Measurements from ENCODE around the gene BCL11B.
A peak's percentile ranks its signal among the peaks of the same experiment; 100 is the strongest.

The BCL11B gene

DNA sequence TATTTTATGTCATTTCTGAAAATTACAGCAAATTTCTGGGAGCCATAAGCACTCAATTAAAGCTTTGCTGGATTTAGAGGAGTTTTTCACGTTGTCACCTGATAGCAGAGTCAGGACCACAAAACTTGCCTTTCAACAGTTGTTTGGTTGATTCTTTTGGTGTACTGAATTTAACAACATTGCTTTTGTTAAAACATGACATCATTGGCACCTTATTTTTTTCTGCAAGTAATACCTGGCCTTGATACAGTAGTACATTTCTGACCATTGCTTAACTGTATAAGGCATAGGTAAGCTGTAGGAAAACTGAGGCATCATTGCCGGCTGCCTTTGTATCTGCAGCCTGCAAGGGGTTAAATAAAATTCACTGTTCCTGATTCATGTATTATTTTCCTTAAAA, 4.5 kb upstream of the BCL11B start:
- Histone ChIP-seq H3K4me1 (ENCODE audit: control insufficient read depth in 2 of 2, insufficient read depth in 2 of 2, low read length in 2 of 2) (peaks cover 14 to 21% of the 10 kb centered on the region in 2 donors), H3K9ac (ENCODE audit: low read depth in 1 of 2, low read length in 2 of 2) (no peak overlapping the region), H3K9me3 (ENCODE audit: control insufficient read depth in 2 of 2, low read length in 2 of 2) (no peaks in the 10 kb centered on the region), H3K36me3 (ENCODE audit: control insufficient read depth in 2 of 2, insufficient read depth in 2 of 2, low read length in 2 of 2) (no peaks in the 10 kb centered on the region), H3K27me3 (ENCODE audit: control insufficient read depth in 2 of 2, insufficient read depth in 2 of 2, low read length in 2 of 2) (peaks cover 3 to 6% of the 10 kb centered on the region in 2 donors), H3K27ac (ENCODE audit: low read depth in 2 of 2, low read length in 2 of 2) (no peak overlapping the region), H3K4me3 (ENCODE audit: low read length in 2 of 2) (no peak overlapping the region)

DNA sequence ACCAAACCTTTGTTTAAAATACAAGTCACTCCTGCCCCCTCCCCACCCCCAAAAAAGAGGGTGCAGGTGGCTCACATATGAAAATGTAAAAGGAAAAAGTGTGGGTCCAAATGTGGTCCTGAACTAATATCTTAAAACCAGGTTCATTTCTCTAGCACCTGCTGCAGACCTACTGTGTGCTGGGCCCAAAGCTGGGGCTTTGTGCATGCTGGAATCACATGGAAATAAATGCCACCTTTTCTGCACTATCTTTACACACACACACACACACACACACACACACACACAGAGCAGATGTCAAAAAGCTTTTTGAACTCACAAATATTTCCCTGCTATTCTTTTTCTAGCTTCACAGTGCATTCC, 3.2 kb upstream of the BCL11B start:
- H3K4me3 ChIP-seq (ENCODE audit: low read length in 2 of 2): no peak overlapping the region
- H3K27ac ChIP-seq (ENCODE audit: low read depth in 2 of 2, low read length in 2 of 2): peak overlapping the region in 1 of 2 donors; percentile 87
- H3K4me1 ChIP-seq (ENCODE audit: control insufficient read depth in 2 of 2, insufficient read depth in 2 of 2, low read length in 2 of 2): peaks cover 14 to 21% of the 10 kb centered on the region in 2 donors
- no peaks in the 10 kb centered on the region for H3K36me3 ChIP-seq (ENCODE audit: control insufficient read depth in 2 of 2, insufficient read depth in 2 of 2, low read length in 2 of 2)
- peak overlapping the region in 1 of 2 donors; percentile 81 for H3K9ac ChIP-seq (ENCODE audit: low read depth in 1 of 2, low read length in 2 of 2)
- no peaks in the 10 kb centered on the region for H3K9me3 ChIP-seq (ENCODE audit: control insufficient read depth in 2 of 2, low read length in 2 of 2)
- peaks cover 3 to 6% of the 10 kb centered on the region in 2 donors for H3K27me3 ChIP-seq (ENCODE audit: control insufficient read depth in 2 of 2, insufficient read depth in 2 of 2, low read length in 2 of 2)

DNA sequence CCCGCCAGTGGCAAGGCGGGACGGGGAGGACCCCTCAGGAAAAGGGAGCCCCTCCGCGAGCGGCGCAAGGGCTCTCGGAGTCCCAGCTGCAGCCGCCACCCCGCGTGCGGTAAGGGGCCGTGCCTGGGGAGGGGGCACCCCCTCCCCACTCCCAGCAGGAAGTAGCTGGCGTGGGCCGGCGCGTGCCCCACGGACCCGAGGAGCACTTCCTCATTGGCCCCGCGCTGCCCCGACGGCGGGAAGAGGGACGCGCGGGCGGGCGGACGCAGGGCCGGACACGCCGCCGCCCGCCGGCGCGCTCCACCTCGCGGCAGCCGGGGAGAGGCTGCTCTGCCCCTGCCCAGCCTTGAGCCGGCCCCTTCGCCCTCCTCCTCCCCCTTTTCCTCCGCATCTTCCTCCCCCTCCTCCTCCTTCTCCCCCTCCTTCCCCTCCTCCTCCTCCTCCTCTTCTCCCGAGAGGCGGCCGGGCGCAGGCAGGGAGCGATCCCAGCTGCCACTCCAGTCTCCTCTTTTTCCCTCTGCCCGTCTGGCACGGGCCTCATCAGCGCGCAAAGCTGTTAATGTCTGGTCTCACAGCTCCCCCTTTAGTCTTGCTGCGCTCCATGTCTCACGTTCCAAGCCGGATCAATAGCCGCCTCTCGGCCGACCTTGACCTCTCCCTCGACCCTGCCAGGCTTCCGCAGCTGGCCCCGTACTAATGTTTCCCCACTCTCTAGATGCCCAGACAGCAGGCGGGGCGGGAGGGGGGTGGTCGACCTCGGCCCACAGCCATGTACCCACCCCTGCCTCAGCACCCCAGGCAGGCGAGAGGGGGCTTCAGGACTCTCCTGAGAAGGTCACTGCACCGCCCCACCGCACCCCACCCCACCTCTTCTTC, 2.6 kb upstream of the BCL11B start:
- Histone ChIP-seq H3K36me3 (ENCODE audit: control insufficient read depth in 2 of 2, insufficient read depth in 2 of 2, low read length in 2 of 2) (no peaks in the 10 kb centered on the region), H3K4me1 (ENCODE audit: control insufficient read depth in 2 of 2, insufficient read depth in 2 of 2, low read length in 2 of 2) (peaks cover 14 to 21% of the 10 kb centered on the region in 2 donors), H3K9me3 (ENCODE audit: control insufficient read depth in 2 of 2, low read length in 2 of 2) (no peaks in the 10 kb centered on the region), H3K9ac (ENCODE audit: low read depth in 1 of 2, low read length in 2 of 2) (peak overlapping the region; percentile 60 to 81), H3K4me3 (ENCODE audit: low read length in 2 of 2) (peak overlapping the region; percentile 69 to 78), H3K27me3 (ENCODE audit: control insufficient read depth in 2 of 2, insufficient read depth in 2 of 2, low read length in 2 of 2) (peaks cover 3 to 6% of the 10 kb centered on the region in 2 donors), H3K27ac (ENCODE audit: low read depth in 2 of 2, low read length in 2 of 2) (peak overlapping the region; percentile 85 to 87)

DNA sequence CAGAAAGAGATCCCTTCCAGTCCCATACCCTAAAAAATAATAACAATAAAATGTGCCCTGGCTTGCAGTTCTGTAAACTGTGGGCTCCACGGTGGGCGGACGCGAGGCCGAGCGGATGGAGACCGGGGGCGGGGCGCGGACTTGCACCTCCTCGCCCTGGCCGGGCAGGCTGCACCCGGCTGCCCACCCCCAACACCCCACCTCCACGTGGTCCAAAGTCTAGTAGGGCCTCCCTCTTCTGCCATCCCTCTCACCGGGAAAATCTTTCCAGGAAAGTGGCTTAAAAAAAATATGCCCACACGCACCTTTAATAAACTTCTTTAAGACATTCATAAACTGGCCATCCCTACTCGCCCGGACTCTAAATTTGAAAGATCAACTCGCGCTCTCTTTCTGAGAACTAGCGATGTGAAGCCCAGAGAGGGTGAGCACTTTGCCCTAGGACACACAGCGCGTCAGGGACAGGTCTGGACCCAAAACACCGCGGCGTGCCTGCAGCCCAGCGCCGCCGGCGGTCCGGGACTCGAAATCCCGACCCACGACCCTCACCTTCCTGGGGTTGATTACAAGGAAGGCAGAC, 1.9 kb upstream of the BCL11B start:
- Histone ChIP-seq H3K4me3 (ENCODE audit: low read length in 2 of 2) (peak overlapping the region; percentile 69 to 78), H3K27ac (ENCODE audit: low read depth in 2 of 2, low read length in 2 of 2) (peak overlapping the region; percentile 85 to 87), H3K4me1 (ENCODE audit: control insufficient read depth in 2 of 2, insufficient read depth in 2 of 2, low read length in 2 of 2) (peaks cover 14 to 21% of the 10 kb centered on the region in 2 donors), H3K27me3 (ENCODE audit: control insufficient read depth in 2 of 2, insufficient read depth in 2 of 2, low read length in 2 of 2) (peaks cover 3 to 6% of the 10 kb centered on the region in 2 donors), H3K9ac (ENCODE audit: low read depth in 1 of 2, low read length in 2 of 2) (peak overlapping the region; percentile 60 to 81), H3K9me3 (ENCODE audit: control insufficient read depth in 2 of 2, low read length in 2 of 2) (no peaks in the 10 kb centered on the region), H3K36me3 (ENCODE audit: control insufficient read depth in 2 of 2, insufficient read depth in 2 of 2, low read length in 2 of 2) (no peaks in the 10 kb centered on the region)

DNA sequence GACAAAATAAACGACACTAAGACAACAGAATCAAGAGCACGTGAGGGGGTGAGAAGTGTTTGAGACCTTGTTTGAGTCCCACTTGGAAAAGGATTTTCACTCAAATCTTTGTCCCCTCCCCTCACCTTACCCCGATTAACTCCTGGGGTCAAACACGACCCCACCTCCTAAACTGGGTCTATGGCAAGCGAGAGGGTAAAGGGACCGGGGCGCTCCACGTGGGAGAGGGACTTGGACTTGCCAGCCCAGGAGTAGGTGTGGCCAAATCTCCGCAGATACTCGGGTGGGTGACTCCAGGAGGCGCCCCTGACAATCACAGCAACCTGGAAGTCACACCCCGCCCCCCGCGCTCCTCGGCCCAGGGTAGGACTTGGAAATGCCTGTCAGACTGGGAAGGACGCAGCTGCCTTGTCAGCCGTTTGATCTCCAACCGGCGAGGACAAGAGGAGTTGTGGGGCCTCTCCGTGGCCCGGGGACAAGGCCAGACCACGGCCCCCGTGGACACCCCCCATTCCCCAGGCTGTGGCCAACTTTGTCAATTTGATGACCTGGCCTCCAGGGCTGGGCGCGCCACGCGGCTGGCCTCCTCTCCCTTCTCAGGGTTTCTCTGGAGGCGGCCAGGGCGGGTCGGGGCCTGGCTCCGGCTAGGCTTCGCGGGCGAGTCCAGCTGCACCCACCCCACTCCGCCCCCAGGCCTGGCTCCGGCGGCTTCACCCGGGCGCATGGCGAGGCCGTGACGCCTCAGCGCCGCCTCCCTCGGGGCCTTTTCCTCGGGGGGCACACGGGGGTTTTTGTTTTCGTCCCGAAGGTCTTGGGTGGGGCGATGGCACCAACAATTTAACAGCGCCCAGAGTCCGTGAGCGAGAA, 1.1 kb upstream of the BCL11B start:
- Histone ChIP-seq H3K4me3 (ENCODE audit: low read length in 2 of 2) (peak overlapping the region; percentile 74 to 78), H3K36me3 (ENCODE audit: control insufficient read depth in 2 of 2, insufficient read depth in 2 of 2, low read length in 2 of 2) (no peaks in the 10 kb centered on the region), H3K9me3 (ENCODE audit: control insufficient read depth in 2 of 2, low read length in 2 of 2) (no peaks in the 10 kb centered on the region), H3K4me1 (ENCODE audit: control insufficient read depth in 2 of 2, insufficient read depth in 2 of 2, low read length in 2 of 2) (peaks cover 14 to 21% of the 10 kb centered on the region in 2 donors), H3K27me3 (ENCODE audit: control insufficient read depth in 2 of 2, insufficient read depth in 2 of 2, low read length in 2 of 2) (peaks cover 6 to 11% of the 10 kb centered on the region in 2 donors), H3K27ac (ENCODE audit: low read depth in 2 of 2, low read length in 2 of 2) (peak overlapping the region; percentile 85 to 87), H3K9ac (ENCODE audit: low read depth in 1 of 2, low read length in 2 of 2) (peak overlapping the region in 1 of 2 donors; percentile 60)

DNA sequence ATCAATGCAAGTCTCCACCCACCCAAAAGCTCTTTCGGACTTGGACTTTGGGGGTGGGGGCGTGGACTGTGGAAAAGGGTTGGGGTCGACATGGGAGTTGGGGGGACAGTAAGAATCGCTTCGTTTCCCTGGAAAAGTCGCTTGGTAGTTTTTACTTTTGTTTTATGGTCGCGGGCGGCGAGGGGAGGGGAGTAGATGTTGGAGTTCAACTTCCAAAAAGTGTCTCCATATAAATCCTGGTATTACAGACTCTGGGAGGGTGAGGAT, 568 bp upstream of the BCL11B start:
- no peaks in the 10 kb centered on the region for H3K36me3 ChIP-seq (ENCODE audit: control insufficient read depth in 2 of 2, insufficient read depth in 2 of 2, low read length in 2 of 2)
- no peaks in the 10 kb centered on the region for H3K9me3 ChIP-seq (ENCODE audit: control insufficient read depth in 2 of 2, low read length in 2 of 2)
- peak overlapping the region in 1 of 2 donors; percentile 73 for H3K9ac ChIP-seq (ENCODE audit: low read depth in 1 of 2, low read length in 2 of 2)
- peaks cover 14 to 21% of the 10 kb centered on the region in 2 donors for H3K4me1 ChIP-seq (ENCODE audit: control insufficient read depth in 2 of 2, insufficient read depth in 2 of 2, low read length in 2 of 2)
- H3K27me3 ChIP-seq (ENCODE audit: control insufficient read depth in 2 of 2, insufficient read depth in 2 of 2, low read length in 2 of 2): peaks cover 6 to 11% of the 10 kb centered on the region in 2 donors
- H3K27ac ChIP-seq (ENCODE audit: low read depth in 2 of 2, low read length in 2 of 2): peak overlapping the region; percentile 85 to 87
- peak overlapping the region; percentile 74 to 78 for H3K4me3 ChIP-seq (ENCODE audit: low read length in 2 of 2)

DNA sequence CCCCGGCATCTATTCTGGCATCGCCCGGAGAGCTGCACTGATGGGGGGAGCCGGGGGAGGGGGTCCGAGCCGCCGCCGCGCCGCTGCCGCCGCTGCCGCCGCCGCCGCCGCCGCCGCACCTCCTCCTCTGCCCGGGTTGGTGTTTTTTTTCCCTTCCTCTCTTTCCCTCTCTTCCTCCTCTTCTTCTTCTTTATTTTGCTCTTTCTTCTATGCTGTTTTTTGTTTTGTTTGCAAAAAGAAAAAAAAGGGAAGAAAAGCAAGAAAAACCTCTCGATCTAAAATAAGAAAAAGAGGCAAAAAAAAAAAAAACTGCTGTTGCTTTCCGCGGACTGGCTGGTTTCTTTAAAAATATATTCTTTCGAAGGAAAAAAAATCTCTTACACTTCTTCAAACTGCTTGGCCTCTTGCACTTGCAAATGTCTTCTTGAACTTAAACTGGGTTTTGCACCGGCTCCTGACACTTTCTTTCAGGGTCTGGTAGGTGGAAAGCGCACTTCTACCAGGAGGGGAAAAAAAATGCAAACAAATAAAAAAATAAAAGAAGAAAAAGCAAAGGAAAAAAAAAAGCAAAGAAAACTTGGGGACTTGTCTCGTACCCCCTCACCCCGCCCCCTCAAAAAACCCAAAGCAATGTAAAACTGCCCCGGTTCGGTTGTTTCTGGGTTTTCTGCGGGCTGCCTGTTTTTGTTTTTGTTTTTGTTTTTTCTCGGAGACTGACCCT, 616 bp downstream of the BCL11B start:
- peaks cover 14 to 21% of the 10 kb centered on the region in 2 donors for H3K4me1 ChIP-seq (ENCODE audit: control insufficient read depth in 2 of 2, insufficient read depth in 2 of 2, low read length in 2 of 2)

DNA sequence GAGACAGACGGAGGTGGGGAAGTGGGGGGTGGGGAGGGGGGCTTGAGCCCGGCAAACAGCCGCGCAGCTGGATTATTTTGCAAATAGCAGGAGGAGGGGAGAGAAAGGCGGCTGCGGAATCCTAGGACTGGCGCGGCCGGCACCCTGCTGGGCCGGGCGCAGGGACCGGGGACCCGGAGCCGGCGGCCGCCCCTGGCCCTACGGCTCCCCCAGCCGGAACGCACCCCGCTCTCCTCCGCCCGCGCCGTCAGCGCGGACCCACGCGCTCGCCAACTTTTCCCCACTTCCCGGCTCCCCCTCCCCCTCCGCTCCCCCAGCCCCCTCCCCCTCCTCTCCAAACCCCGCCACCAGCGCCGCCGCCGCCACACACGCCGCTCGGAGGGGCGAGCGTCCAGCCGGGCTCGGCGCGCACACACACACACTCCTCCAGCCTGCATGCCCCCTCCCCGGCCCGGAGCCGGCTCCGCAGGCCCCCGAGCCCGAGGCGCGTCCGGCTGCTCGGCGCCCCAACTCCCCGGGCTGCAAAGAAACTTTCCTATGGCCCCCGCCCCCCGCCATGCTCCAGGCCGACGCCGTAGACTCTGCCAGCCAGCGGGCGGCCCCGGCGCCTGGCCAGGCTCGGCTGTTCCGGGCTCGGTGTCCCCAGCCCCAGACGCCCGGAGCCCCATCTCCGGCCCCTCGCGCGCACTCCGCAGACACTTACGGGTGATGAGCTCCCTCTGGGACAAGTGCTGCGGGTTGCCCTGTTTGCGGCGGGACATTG, 1.4 kb downstream of the BCL11B start:
- Histone ChIP-seq H3K4me3 (ENCODE audit: low read length in 2 of 2) (peak overlapping the region; percentile 52 to 78), H3K9ac (ENCODE audit: low read depth in 1 of 2, low read length in 2 of 2) (peak overlapping the region in 1 of 2 donors; percentile 65), H3K27me3 (ENCODE audit: control insufficient read depth in 2 of 2, insufficient read depth in 2 of 2, low read length in 2 of 2) (peaks cover 6 to 11% of the 10 kb centered on the region in 2 donors), H3K4me1 (ENCODE audit: control insufficient read depth in 2 of 2, insufficient read depth in 2 of 2, low read length in 2 of 2) (peaks cover 14 to 21% of the 10 kb centered on the region in 2 donors), H3K9me3 (ENCODE audit: control insufficient read depth in 2 of 2, low read length in 2 of 2) (no peaks in the 10 kb centered on the region), H3K27ac (ENCODE audit: low read depth in 2 of 2, low read length in 2 of 2) (peak overlapping the region in 1 of 2 donors; percentile 52), H3K36me3 (ENCODE audit: control insufficient read depth in 2 of 2, insufficient read depth in 2 of 2, low read length in 2 of 2) (no peaks in the 10 kb centered on the region)

More for the DNA sequence above, 616 bp downstream of the BCL11B start:
- peak overlapping the region; percentile 74 to 78 for H3K4me3 ChIP-seq (ENCODE audit: low read length in 2 of 2)
- H3K9me3 ChIP-seq (ENCODE audit: control insufficient read depth in 2 of 2, low read length in 2 of 2): no peaks in the 10 kb centered on the region
- peaks cover 6 to 11% of the 10 kb centered on the region in 2 donors for H3K27me3 ChIP-seq (ENCODE audit: control insufficient read depth in 2 of 2, insufficient read depth in 2 of 2, low read length in 2 of 2)
- H3K36me3 ChIP-seq (ENCODE audit: control insufficient read depth in 2 of 2, insufficient read depth in 2 of 2, low read length in 2 of 2): no peaks in the 10 kb centered on the region
- peak overlapping the region; percentile 60 to 73 for H3K9ac ChIP-seq (ENCODE audit: low read depth in 1 of 2, low read length in 2 of 2)
- H3K27ac ChIP-seq (ENCODE audit: low read depth in 2 of 2, low read length in 2 of 2): peak overlapping the region; percentile 85 to 87

Measured in mucosa of rectum (tissue), 2 donors.